ENCODE results near the gene SQOR. TPM values are rescaled to one million over a fixed set of nuclear protein-coding genes. Genes with fewer than 3 reads are reported as not detected.
A peak's percentile ranks its signal among the peaks of the same experiment; 100 is the strongest.

SQOR gene
- total RNA-seq, 4 donors from 2014 or later: 49.8 to 56.6 (median 55.2) TPM

DNA sequence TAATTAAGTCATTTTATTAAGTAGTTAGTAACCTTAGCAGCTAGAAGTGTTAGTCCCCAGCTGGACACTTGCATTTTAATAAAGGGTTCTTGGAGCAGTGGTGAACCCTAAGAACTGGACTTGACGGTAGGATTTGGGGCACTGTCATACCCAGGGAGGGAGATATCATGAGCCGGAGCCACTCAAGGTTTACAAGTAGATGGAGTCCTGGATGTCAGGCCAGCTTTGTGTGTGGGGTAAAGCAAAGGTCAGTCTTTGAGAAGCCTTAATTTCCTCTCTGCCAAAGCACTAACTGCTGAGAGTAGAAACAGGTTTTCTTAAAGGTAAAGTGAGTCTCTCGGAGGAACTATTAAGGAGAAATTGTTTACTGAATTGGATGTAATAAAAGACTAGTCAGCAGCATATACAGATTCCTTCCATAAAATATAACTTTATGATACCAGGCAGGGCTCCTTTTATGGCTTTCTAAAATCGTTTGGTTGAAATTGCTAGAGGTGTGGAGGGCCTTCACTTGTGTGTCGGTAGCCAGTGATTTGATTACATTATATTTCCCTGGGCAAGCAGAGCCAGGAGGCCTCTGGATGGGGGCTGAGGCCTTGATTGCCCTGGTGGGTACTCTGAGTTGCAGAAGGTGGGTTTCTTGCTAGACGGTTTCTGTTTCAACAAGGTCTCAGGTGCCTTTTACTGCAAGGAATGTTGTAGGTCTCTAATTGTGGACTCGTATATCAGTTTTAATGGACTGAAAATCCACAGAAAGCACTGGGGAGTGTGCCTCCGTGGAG is 23.1 kb downstream of the SQOR start:
- no peaks in the 10 kb centered on the region for H3K9me3 ChIP-seq
- TF ChIP-seq, protein P1, sequence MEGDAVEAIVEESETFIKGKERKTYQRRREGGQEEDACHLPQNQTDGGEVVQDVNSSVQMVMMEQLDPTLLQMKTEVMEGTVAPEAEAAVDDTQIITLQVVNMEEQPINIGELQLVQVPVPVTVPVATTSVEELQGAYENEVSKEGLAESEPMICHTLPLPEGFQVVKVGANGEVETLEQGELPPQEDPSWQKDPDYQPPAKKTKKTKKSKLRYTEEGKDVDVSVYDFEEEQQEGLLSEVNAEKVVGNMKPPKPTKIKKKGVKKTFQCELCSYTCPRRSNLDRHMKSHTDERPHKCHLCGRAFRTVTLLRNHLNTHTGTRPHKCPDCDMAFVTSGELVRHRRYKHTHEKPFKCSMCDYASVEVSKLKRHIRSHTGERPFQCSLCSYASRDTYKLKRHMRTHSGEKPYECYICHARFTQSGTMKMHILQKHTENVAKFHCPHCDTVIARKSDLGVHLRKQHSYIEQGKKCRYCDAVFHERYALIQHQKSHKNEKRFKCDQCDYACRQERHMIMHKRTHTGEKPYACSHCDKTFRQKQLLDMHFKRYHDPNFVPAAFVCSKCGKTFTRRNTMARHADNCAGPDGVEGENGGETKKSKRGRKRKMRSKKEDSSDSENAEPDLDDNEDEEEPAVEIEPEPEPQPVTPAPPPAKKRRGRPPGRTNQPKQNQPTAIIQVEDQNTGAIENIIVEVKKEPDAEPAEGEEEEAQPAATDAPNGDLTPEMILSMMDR (IDR thresholded peaks at IDR 0.05): no peak
- TF ChIP-seq POLR2A (IDR thresholded peaks at IDR 0.05): no peak
- intact Hi-C loops (cut with DNase I): no loop called here
- no peak overlapping the region for H3K4me3 ChIP-seq (replicated peaks in 1 of 3)
- H3K36me3 ChIP-seq: peaks cover 3 to 6% of the 10 kb centered on the region in 2 donors
- WGBS, 2 donors: 80 to 81% methylated on average over 8 of the region's 8 CpGs
- no peaks in the 10 kb centered on the region for H3K27me3 ChIP-seq
- no peak overlapping the region for H3K27ac ChIP-seq
- H3K4me1 ChIP-seq: peaks cover 15 to 23% of the 10 kb centered on the region in 2 donors
- DNase-seq: no peak

- Histone ChIP-seq H3K9me3 (no peaks in the 10 kb centered on the region), H3K4me3 (replicated peaks in 1 of 3) (no peak overlapping the region), H3K4me1 (peaks cover 14 to 15% of the 10 kb centered on the region in 2 donors), H3K36me3 (peaks cover 3 to 13% of the 10 kb centered on the region in 2 donors), H3K27me3 (no peaks in the 10 kb centered on the region), H3K27ac (peak overlapping the region in 1 of 3 donors; percentile 40)
- intact Hi-C loops (cut with DNase I): no loop called here
- DNase-seq: no peak
- TF ChIP-seq POLR2A (IDR thresholded peaks at IDR 0.05): no peak
- TF ChIP-seq, protein P1 (IDR thresholded peaks at IDR 0.05): no peak
- 73 to 81% methylated on average over 5 of the region's 5 CpGs for WGBS, 2 donors
Measured at GRCh38 chr15:45660231-45660979, 25.6 kb downstream of the SQOR start.

GRCh38 chr15:45662375-45662774 is 27.5 kb downstream of the SQOR start:
- intact Hi-C loops (cut with DNase I): no loop called here
- WGBS, 2 donors: 81 to 86% methylated on average over 6 of the region's 6 CpGs
- H3K4me1 ChIP-seq: peaks cover 13 to 15% of the 10 kb centered on the region in 2 donors
- H3K27me3 ChIP-seq: no peaks in the 10 kb centered on the region
- peaks cover 3 to 13% of the 10 kb centered on the region in 2 donors for H3K36me3 ChIP-seq
- H3K4me3 ChIP-seq (replicated peaks in 1 of 3): no peak overlapping the region
- TF ChIP-seq POLR2A (IDR thresholded peaks at IDR 0.05): no peak
- TF ChIP-seq, protein P1 (IDR thresholded peaks at IDR 0.05): no peak
- DNase-seq: no peak
- H3K9me3 ChIP-seq: no peaks in the 10 kb centered on the region
- no peak overlapping the region for H3K27ac ChIP-seq

DNA sequence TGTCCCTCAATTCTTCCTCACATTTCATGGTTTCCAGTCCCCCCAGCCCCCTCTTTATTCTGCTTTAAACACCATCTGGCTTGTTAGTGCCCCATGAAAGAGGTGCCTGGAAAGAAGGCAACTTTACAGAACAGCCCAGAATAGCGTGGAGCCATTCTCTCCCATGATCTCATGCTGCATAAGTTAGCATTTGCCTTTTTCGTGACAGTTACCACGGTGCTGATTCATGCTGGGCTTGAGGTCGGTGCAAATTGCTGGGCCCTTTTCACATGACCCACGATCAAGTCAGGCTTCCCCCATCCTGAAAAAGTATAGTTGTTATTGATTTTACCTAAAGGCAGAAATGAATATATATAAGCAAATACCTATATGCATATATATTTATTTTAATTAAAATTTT is 29.6 kb downstream of the SQOR start:
- no peak for TF ChIP-seq POLR2A (IDR thresholded peaks at IDR 0.05)
- TF ChIP-seq, protein P1 (IDR thresholded peaks at IDR 0.05): no peak
- H3K27ac ChIP-seq: no peak overlapping the region
- WGBS, 2 donors: 78 to 84% methylated on average over 5 of the region's 5 CpGs
- H3K36me3 ChIP-seq: peaks cover 3 to 13% of the 10 kb centered on the region in 2 donors
- no peak overlapping the region for H3K4me3 ChIP-seq (replicated peaks in 1 of 3)
- peaks cover 19 to 24% of the 10 kb centered on the region in 2 donors for H3K4me1 ChIP-seq
- intact Hi-C loops (cut with DNase I): no loop called here
- DNase-seq: no peak
- no peaks in the 10 kb centered on the region for H3K9me3 ChIP-seq
- no peaks in the 10 kb centered on the region for H3K27me3 ChIP-seq

- intact Hi-C loops (cut with DNase I): no loop called here
- Histone ChIP-seq H3K4me1 (peaks cover 20% of the 10 kb centered on the region in 2 donors), H3K9me3 (no peaks in the 10 kb centered on the region), H3K4me3 (replicated peaks in 1 of 3) (no peak overlapping the region), H3K27ac (no peak overlapping the region), H3K27me3 (no peaks in the 10 kb centered on the region), H3K36me3 (peaks cover 0 to 13% of the 10 kb centered on the region in 2 donors)
- no peak for DNase-seq
- no peak for TF ChIP-seq POLR2A (IDR thresholded peaks at IDR 0.05)
- TF ChIP-seq, protein P1 (IDR thresholded peaks at IDR 0.05): no peak
- WGBS, 2 donors: 64 to 78% methylated on average over 1 of the region's 1 CpG
Measured at GRCh38 chr15:45665261-45665660, 30.4 kb downstream of the SQOR start.
